ENCODE data around the gene PAN2. TPM values are rescaled to one million over a fixed set of nuclear protein-coding genes. Genes with fewer than 3 reads are reported as not detected.
A peak's percentile ranks its signal among the peaks of the same experiment; 100 is the strongest.

Gene PAN2
- polyA plus RNA-seq, 3 donors: 8.8 to 120 (median 16.0) TPM

DNA sequence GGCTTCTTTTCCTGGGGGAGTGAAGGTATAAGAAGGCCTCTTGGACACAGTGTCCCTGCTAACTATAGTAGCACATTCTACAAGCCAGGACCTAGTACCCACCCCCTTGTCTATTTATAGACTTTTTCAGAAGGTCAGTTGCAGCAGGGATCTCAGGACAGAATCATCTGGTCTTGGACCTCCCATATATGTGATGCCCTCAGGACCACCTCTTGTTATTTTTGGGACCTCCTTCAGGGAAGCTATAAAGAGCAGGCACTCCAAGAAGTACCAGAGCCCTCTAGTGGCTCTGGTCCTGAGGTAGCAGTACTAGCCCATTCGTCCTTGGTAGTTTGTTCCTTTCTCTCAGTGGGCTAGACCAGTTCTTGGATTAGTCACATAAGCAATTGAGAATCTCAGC, 62.8 kb downstream of the PAN2 start:
- Histone ChIP-seq H3K79me2 (ENCODE audit: insufficient read depth, low read length) (no peaks in the 10 kb centered on the region), H3K9ac (ENCODE audit: insufficient read depth, low read length, poor library complexity, severe bottlenecking) (no peak overlapping the region), H3K4me2 (replicated peaks; ENCODE audit: extremely low read depth, low read length, poor library complexity, severe bottlenecking) (no peak overlapping the region), H3K27ac (ENCODE audit: low read depth in 1 of 2, low read length in 2 of 2) (no peak overlapping the region), H3K9me3 (replicated peaks in 1 of 2; ENCODE audit: control insufficient read depth in 1 of 2, insufficient read depth in 1 of 2, low read length in 2 of 2) (no peaks in the 10 kb centered on the region), H3K27me3 (ENCODE audit: control insufficient read depth in 2 of 2, insufficient read depth in 2 of 2, low read length in 2 of 2) (no peaks in the 10 kb centered on the region), H3K4me1 (ENCODE audit: control insufficient read depth in 1 of 2, insufficient read depth in 2 of 2, low read length in 2 of 2) (peaks cover 13 to 17% of the 10 kb centered on the region in 2 donors), H3K4me3 (replicated peaks in 1 of 3; ENCODE audit: low read depth in 2 of 3, low read length in 3 of 3) (no peak overlapping the region), H3K36me3 (replicated peaks in 1 of 2; ENCODE audit: control insufficient read depth in 1 of 2, insufficient read depth in 2 of 2, low read length in 2 of 2) (peaks cover 56 to 62% of the 10 kb centered on the region in 2 donors), H2AFZ (ENCODE audit: insufficient read depth, low read depth, low read length, poor library complexity, severe bottlenecking) (no peak overlapping the region), H4K20me1 (ENCODE audit: insufficient read depth, low read length) (no peaks in the 10 kb centered on the region)
- TF ChIP-seq, protein P1, sequence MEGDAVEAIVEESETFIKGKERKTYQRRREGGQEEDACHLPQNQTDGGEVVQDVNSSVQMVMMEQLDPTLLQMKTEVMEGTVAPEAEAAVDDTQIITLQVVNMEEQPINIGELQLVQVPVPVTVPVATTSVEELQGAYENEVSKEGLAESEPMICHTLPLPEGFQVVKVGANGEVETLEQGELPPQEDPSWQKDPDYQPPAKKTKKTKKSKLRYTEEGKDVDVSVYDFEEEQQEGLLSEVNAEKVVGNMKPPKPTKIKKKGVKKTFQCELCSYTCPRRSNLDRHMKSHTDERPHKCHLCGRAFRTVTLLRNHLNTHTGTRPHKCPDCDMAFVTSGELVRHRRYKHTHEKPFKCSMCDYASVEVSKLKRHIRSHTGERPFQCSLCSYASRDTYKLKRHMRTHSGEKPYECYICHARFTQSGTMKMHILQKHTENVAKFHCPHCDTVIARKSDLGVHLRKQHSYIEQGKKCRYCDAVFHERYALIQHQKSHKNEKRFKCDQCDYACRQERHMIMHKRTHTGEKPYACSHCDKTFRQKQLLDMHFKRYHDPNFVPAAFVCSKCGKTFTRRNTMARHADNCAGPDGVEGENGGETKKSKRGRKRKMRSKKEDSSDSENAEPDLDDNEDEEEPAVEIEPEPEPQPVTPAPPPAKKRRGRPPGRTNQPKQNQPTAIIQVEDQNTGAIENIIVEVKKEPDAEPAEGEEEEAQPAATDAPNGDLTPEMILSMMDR (IDR thresholded peaks at IDR 0.05): no peak
- H3K36me3 Mint-ChIP-seq: peaks cover 53 to 61% of the 10 kb centered on the region in 2 donors
- 20% methylated on average over 1 of the region's 1 CpG for WGBS (ENCODE audit: insufficient coverage)
- peak overlapping the region in 2 of 7 donors; percentile 21 to 68 for H3K27ac Mint-ChIP-seq
- no peak overlapping the region for H3K4me3 Mint-ChIP-seq
- no peak for DNase-seq
- H3K4me1 Mint-ChIP-seq: peaks cover 17% of the 10 kb centered on the region
- intact Hi-C loops (cut with micrococcal nuclease): no loop called here
- H3K9me3 Mint-ChIP-seq: no peaks in the 10 kb centered on the region
- H3K27me3 Mint-ChIP-seq (ENCODE audit: low read depth in 3 of 3): peaks cover 0 to 6% (median 0%) of the 10 kb centered on the region in 3 donors

DNA sequence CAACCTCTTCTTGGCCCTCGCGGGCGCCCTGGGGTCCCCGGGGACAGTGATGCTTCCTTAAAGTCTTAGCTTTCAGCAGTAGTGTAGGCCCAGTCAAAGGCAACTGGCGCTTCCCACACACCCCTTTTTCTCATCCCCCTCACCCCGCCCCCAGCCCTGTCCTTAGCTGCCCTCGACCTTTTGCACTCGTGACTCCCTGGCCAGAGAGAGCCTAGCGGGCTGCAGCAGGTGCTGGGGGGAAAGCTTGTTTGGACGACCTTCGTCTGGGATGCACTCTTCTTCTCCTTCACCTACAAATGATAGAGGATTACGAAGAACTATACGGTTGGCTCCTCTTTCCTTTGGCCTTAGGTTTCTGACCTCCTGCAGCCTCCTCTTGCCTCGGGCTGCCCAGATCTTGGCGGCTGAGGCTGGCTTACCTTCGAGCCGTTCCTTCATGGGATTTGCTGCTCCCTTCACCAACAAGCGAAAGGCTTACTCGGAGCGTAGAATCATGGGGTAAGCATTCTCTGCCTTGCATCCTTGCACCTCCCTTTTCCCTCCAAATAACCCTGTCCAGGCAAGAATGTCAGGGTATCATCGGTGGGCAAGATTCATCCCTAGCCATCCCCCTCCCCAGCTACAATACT, 66.2 kb downstream of the PAN2 start:
- H3K4me1 Mint-ChIP-seq: peaks cover 20% of the 10 kb centered on the region
- Histone ChIP-seq H4K20me1 (ENCODE audit: insufficient read depth, low read length) (no peaks in the 10 kb centered on the region), H3K9ac (ENCODE audit: insufficient read depth, low read length, poor library complexity, severe bottlenecking) (peak overlapping the region; percentile 67), H2AFZ (ENCODE audit: insufficient read depth, low read depth, low read length, poor library complexity, severe bottlenecking) (peak overlapping the region; percentile 94), H3K9me3 (replicated peaks in 1 of 2; ENCODE audit: control insufficient read depth in 1 of 2, insufficient read depth in 1 of 2, low read length in 2 of 2) (no peaks in the 10 kb centered on the region), H3K4me1 (ENCODE audit: control insufficient read depth in 1 of 2, insufficient read depth in 2 of 2, low read length in 2 of 2) (peaks cover 15 to 21% of the 10 kb centered on the region in 2 donors), H3K79me2 (ENCODE audit: insufficient read depth, low read length) (no peaks in the 10 kb centered on the region), H3K27ac (ENCODE audit: low read depth in 1 of 2, low read length in 2 of 2) (peak overlapping the region; percentile 79 to 82), H3K4me3 (replicated peaks in 1 of 3; ENCODE audit: low read depth in 2 of 3, low read length in 3 of 3) (peak overlapping the region; percentile 66 to 92 (median 85)), H3K27me3 (ENCODE audit: control insufficient read depth in 2 of 2, insufficient read depth in 2 of 2, low read length in 2 of 2) (no peaks in the 10 kb centered on the region), H3K36me3 (replicated peaks in 1 of 2; ENCODE audit: control insufficient read depth in 1 of 2, insufficient read depth in 2 of 2, low read length in 2 of 2) (peaks cover 23 to 27% of the 10 kb centered on the region in 2 donors), H3K4me2 (replicated peaks; ENCODE audit: extremely low read depth, low read length, poor library complexity, severe bottlenecking) (peak overlapping the region; percentile 93)
- H3K9me3 Mint-ChIP-seq: no peaks in the 10 kb centered on the region
- H3K36me3 Mint-ChIP-seq: peaks cover 22 to 27% of the 10 kb centered on the region in 2 donors
- 52% methylated on average over 14 of the region's 21 CpGs for WGBS (ENCODE audit: insufficient coverage)
- intact Hi-C loops (cut with micrococcal nuclease): no loop called here
- H3K4me3 Mint-ChIP-seq: peak overlapping the region; percentile 87 to 95
- H3K27me3 Mint-ChIP-seq (ENCODE audit: low read depth in 3 of 3): peaks cover 0 to 2% (median 1%) of the 10 kb centered on the region in 3 donors
- DNase-seq: peak in 1 of 3 donors; percentile 6
- TF ChIP-seq, protein P1 (IDR thresholded peaks at IDR 0.05): no peak
- peak overlapping the region in 5 of 7 donors; percentile 35 to 87 (median 80) for H3K27ac Mint-ChIP-seq

All from CD14-positive monocyte (primary cell).